IMR-90 (cell line): ENCODE measurements around the gene ABHD16A.

ENCODE experiments used
- CTCF ChIP-seq: conservative IDR thresholded peaks from 2 replicates; pipeline ENCODE4 v1.5.1; 2012; ENCODE audit warnings: mild to moderate bottlenecking, low read depth, low read length, improper control_type of control experiment
- NFE2L2 ChIP-seq: fragments of 150-350 bp; IDR thresholded peaks from 2 replicates; pipeline ENCODE4 v1.6.1; 2016; ENCODE audit warnings: low read depth, mild to moderate bottlenecking, low read length

- TF ChIP-seq CTCF (no peak), NFE2L2 (no peak)
Measured at GRCh38 chr6:31658983-31659648, 44.0 kb downstream of the ABHD16A start.
